ENCODE results near the gene HNRNPLL. TPM values are rescaled to one million over a fixed set of nuclear protein-coding genes. Genes with fewer than 3 reads are reported as not detected.
A peak's percentile ranks its signal among the peaks of the same experiment; 100 is the strongest.

The HNRNPLL gene
- total and polyA plus RNA-seq, 2 of the 13 experiments (the other 11 are each of a cell fraction or from before 2014, with no cell fraction given): 49.4 to 103 TPM

- TF ChIP-seq SALL1 (CRISPR knock-in tag; IDR thresholded peaks at IDR 0.05): peak; percentile 94
- peak; percentile 88; the same call in 1 of the 2 replicates for TF ChIP-seq KDM3A (CRISPR knock-in tag; IDR thresholded peaks at IDR 0.05; ENCODE audit: low read depth)
- TF ChIP-seq TBX3 (IDR thresholded peaks at IDR 0.05; ENCODE audit: borderline replicate concordance): no peak
- TF ChIP-seq AGO2 (optimal IDR thresholded peaks at IDR 0.05; ENCODE audit: low read depth, low read length): peak; percentile 89
- TF ChIP-seq ZBTB3 (CRISPR knock-in tag; IDR thresholded peaks at IDR 0.05; ENCODE audit: borderline replicate concordance, low read depth): no peak
- no peak for TF ChIP-seq NR2C2 (CRISPR knock-in tag; IDR thresholded peaks at IDR 0.05; ENCODE audit: borderline replicate concordance)
- TF ChIP-seq SPEN (CRISPR knock-in tag; IDR thresholded peaks at IDR 0.05; ENCODE audit: low read depth): peak; percentile 68; the same call in 1 of the 2 replicates
- no peak; the same call in 1 of the 2 replicates for TF ChIP-seq ETV5 (CRISPR knock-in tag; IDR thresholded peaks at IDR 0.05; ENCODE audit: borderline replicate concordance)
- TF ChIP-seq ZFP37 (CRISPR knock-in tag; IDR thresholded peaks at IDR 0.05; ENCODE audit: borderline replicate concordance): no peak
- peak; percentile 78 for TF ChIP-seq AGO1 (IDR thresholded peaks at IDR 0.05; ENCODE audit: low read depth, low read length, poor library complexity, severe bottlenecking)
- TF ChIP-seq HDAC6 (IDR thresholded peaks at IDR 0.05; ENCODE audit: low read depth, low read length): no peak
- TF ChIP-seq SAP130 (CRISPR knock-in tag; IDR thresholded peaks at IDR 0.05; ENCODE audit: low read depth): peak; percentile 59
- TF ChIP-seq FIP1L1 (IDR thresholded peaks at IDR 0.05; ENCODE audit: borderline replicate concordance, insufficient read depth, low read depth, low read length): no peak
- no peak for TF ChIP-seq ZNF281 (CRISPR knock-in tag; IDR thresholded peaks at IDR 0.05; ENCODE audit: borderline replicate concordance)
- TF ChIP-seq RFXAP (CRISPR knock-in tag; IDR thresholded peaks at IDR 0.05; ENCODE audit: borderline replicate concordance): peak; percentile 38; the same call in 1 of the 2 replicates
- peak; percentile 45; the same call in 1 of the 2 replicates for TF ChIP-seq PPARG (CRISPR knock-in tag; conservative IDR thresholded peaks at IDR 0.05)
- no peak for TF ChIP-seq ATF5 (CRISPR knock-in tag; IDR thresholded peaks at IDR 0.05; ENCODE audit: low read depth)
- TF ChIP-seq POGK (CRISPR knock-in tag; conservative IDR thresholded peaks at IDR 0.05): peak; percentile 87; the same call in 1 of the 2 replicates
Observed at GRCh38 chr2:38535744-38536506, 66.8 kb downstream of the HNRNPLL start (continued).
